BLaER1 (cell line): Measurements from ENCODE around the gene CDKAL1.
"Not testable (repeated sequence)": the region's sequence is repeated elsewhere in the genome, so short reads cannot be mapped to it uniquely, and the experiment has no call there.

Experiments
- H3K27ac ChIP-seq: shearing (Covaris generic); formaldehyde crosslinking; 2 replicates; pipeline ENCODE4 v1.8.1; 2022
- H3K27me3 ChIP-seq: shearing (Covaris generic); formaldehyde crosslinking; 2 replicates; pipeline ENCODE4 v1.8.1; 2022
- H3K36me3 ChIP-seq: shearing (Covaris generic); formaldehyde crosslinking; 2 replicates; pipeline ENCODE4 v1.8.1; 2022
- H3K4me1 ChIP-seq: shearing (Covaris generic); formaldehyde crosslinking; 2 replicates; pipeline ENCODE4 v1.8.1; 2022
- H3K4me2 ChIP-seq: shearing (Covaris generic); formaldehyde crosslinking; 2 replicates; pipeline ENCODE4 v1.8.1; 2022
- H3K4me3 ChIP-seq: shearing (Covaris generic); formaldehyde crosslinking; 2 replicates; pipeline ENCODE4 v1.8.1; 2022
- H3K9ac ChIP-seq: shearing (Covaris generic); formaldehyde crosslinking; 2 replicates; pipeline ENCODE4 v1.8.1; 2022
- H3K9me3 ChIP-seq: shearing (Covaris generic); formaldehyde crosslinking; 2 replicates; pipeline ENCODE4 v1.8.1; 2022
- H4K20me1 ChIP-seq: shearing (Covaris generic); formaldehyde crosslinking; 2 replicates; pipeline ENCODE4 v1.8.1; 2022
- Cebpa-rat ChIP-seq: shearing (Covaris generic); IDR thresholded peaks from 2 replicates; pipeline ENCODE4 v1.8.1; 2022

The CDKAL1 gene

GRCh38 chr6:20709451-20709850 lies 175.2 kb downstream of the CDKAL1 start:
- Histone ChIP-seq H3K9me3 (no peaks in the 10 kb centered on the region), H3K4me1 (no peaks in the 10 kb centered on the region), H3K4me2 (no peak overlapping the region), H4K20me1 (no peaks in the 10 kb centered on the region), H3K36me3 (no peaks in the 10 kb centered on the region), H3K9ac (no peak overlapping the region), H3K4me3 (no peak overlapping the region), H3K27me3 (no peaks in the 10 kb centered on the region), H3K27ac (no peak overlapping the region)
- no peak for TF ChIP-seq Cebpa-rat

- Histone ChIP-seq H3K27me3 (no peaks in the 10 kb centered on the region), H4K20me1 (no peaks in the 10 kb centered on the region), H3K4me2 (no peak overlapping the region), H3K9ac (no peak overlapping the region), H3K36me3 (no peaks in the 10 kb centered on the region), H3K27ac (no peak overlapping the region), H3K4me1 (no peaks in the 10 kb centered on the region), H3K4me3 (no peak overlapping the region), H3K9me3 (no peaks in the 10 kb centered on the region)
- no peak for TF ChIP-seq Cebpa-rat
These were observed 176.1 kb downstream of the CDKAL1 start for GRCh38 chr6:20710341-20710740.

- H3K27me3 ChIP-seq, result no peaks in the 10 kb centered on the region
- H3K4me2 ChIP-seq, result no peak overlapping the region
- no peaks in the 10 kb centered on the region for H3K36me3 ChIP-seq
- no peak for TF ChIP-seq Cebpa-rat
- H3K27ac ChIP-seq, result no peak overlapping the region
- H4K20me1 ChIP-seq, result no peaks in the 10 kb centered on the region
- peaks cover 7% of the 10 kb centered on the region for H3K4me1 ChIP-seq
- no peak overlapping the region for H3K4me3 ChIP-seq
- no peaks in the 10 kb centered on the region for H3K9me3 ChIP-seq
- no peak overlapping the region for H3K9ac ChIP-seq
These were observed 177.3 kb downstream of the CDKAL1 start for GRCh38 chr6:20711518-20711917.

GRCh38 chr6:20712011-20712410 lies 177.8 kb downstream of the CDKAL1 start:
- Histone ChIP-seq H3K36me3 (no peaks in the 10 kb centered on the region), H3K9me3 (no peaks in the 10 kb centered on the region), H3K27ac (no peak overlapping the region), H3K27me3 (no peaks in the 10 kb centered on the region), H3K4me2 (no peak overlapping the region), H4K20me1 (no peaks in the 10 kb centered on the region), H3K4me1 (peaks cover 12% of the 10 kb centered on the region), H3K9ac (no peak overlapping the region), H3K4me3 (no peak overlapping the region)
- no peak for TF ChIP-seq Cebpa-rat

GRCh38 chr6:20715135-20715806 lies 181.0 kb downstream of the CDKAL1 start:
- Histone ChIP-seq H3K4me1 (peaks cover 32% of the 10 kb centered on the region), H3K4me2 (no peak overlapping the region), H3K9ac (no peak overlapping the region), H3K27ac (no peak overlapping the region), H3K27me3 (no peaks in the 10 kb centered on the region), H4K20me1 (no peaks in the 10 kb centered on the region), H3K36me3 (no peaks in the 10 kb centered on the region), H3K9me3 (no peaks in the 10 kb centered on the region), H3K4me3 (no peak overlapping the region)
- TF ChIP-seq Cebpa-rat, result no peak

GRCh38 chr6:20716865-20717264 lies 182.6 kb downstream of the CDKAL1 start:
- Histone ChIP-seq H4K20me1 (no peaks in the 10 kb centered on the region), H3K4me1 (peaks cover 33% of the 10 kb centered on the region), H3K9me3 (no peaks in the 10 kb centered on the region), H3K36me3 (no peaks in the 10 kb centered on the region), H3K27ac (no peak overlapping the region), H3K27me3 (no peaks in the 10 kb centered on the region), H3K9ac (no peak overlapping the region), H3K4me2 (peak overlapping the region; percentile 23; the same call in 1 of the 2 replicates), H3K4me3 (no peak overlapping the region)
- TF ChIP-seq Cebpa-rat, result no peak

- TF ChIP-seq Cebpa-rat, result no peak
- no peak overlapping the region for H3K27ac ChIP-seq
- no peaks in the 10 kb centered on the region for H4K20me1 ChIP-seq
- H3K4me1 ChIP-seq, result peaks cover 33% of the 10 kb centered on the region
- H3K9ac ChIP-seq, result no peak overlapping the region
- peaks cover 5% of the 10 kb centered on the region for H3K36me3 ChIP-seq
- H3K27me3 ChIP-seq, result no peaks in the 10 kb centered on the region
- H3K4me3 ChIP-seq, result no peak overlapping the region
- no peak overlapping the region for H3K4me2 ChIP-seq
- H3K9me3 ChIP-seq, result peaks cover 2% of the 10 kb centered on the region; the same call in 1 of the 2 replicates
These were observed 183.5 kb downstream of the CDKAL1 start for GRCh38 chr6:20717743-20718142.

GRCh38 chr6:20718705-20719653 lies 184.7 kb downstream of the CDKAL1 start:
- no peak for TF ChIP-seq Cebpa-rat
- peaks cover 33% of the 10 kb centered on the region for H3K4me1 ChIP-seq
- H3K9me3 ChIP-seq, result peaks cover 9% of the 10 kb centered on the region; the same call in 1 of the 2 replicates
- H3K9ac ChIP-seq, result no peak overlapping the region
- no peak overlapping the region for H3K27ac ChIP-seq
- H3K27me3 ChIP-seq, result no peaks in the 10 kb centered on the region
- H3K4me2 ChIP-seq, result no peak overlapping the region
- no peak overlapping the region for H3K4me3 ChIP-seq
- H3K36me3 ChIP-seq, result peaks cover 12% of the 10 kb centered on the region
- H4K20me1 ChIP-seq, result no peaks in the 10 kb centered on the region

GRCh38 chr6:20719980-20720379 lies 185.7 kb downstream of the CDKAL1 start:
- peaks cover 9% of the 10 kb centered on the region; the same call in 1 of the 2 replicates for H3K9me3 ChIP-seq
- TF ChIP-seq Cebpa-rat, result no peak
- H3K27me3 ChIP-seq, result no peaks in the 10 kb centered on the region
- H3K4me1 ChIP-seq, result peaks cover 33% of the 10 kb centered on the region
- no peaks in the 10 kb centered on the region for H4K20me1 ChIP-seq
- no peak overlapping the region for H3K4me3 ChIP-seq
- H3K27ac ChIP-seq, result no peak overlapping the region
- no peak overlapping the region for H3K4me2 ChIP-seq
- no peak overlapping the region for H3K9ac ChIP-seq
- H3K36me3 ChIP-seq, result peaks cover 12% of the 10 kb centered on the region

- H3K9me3 ChIP-seq, H3K27me3 ChIP-seq, H3K9ac ChIP-seq, H3K4me3 ChIP-seq, H3K27ac ChIP-seq, H4K20me1 ChIP-seq, H3K4me2 ChIP-seq: not testable (repeated sequence)
- H3K36me3 ChIP-seq, result peaks cover 12% of the 10 kb centered on the region
- H3K4me1 ChIP-seq, result peaks cover 29% of the 10 kb centered on the region
These were observed 186.9 kb downstream of the CDKAL1 start for GRCh38 chr6:20721121-20721520.
